ENCODE measurements around the gene NCOA1. TPM values are rescaled to one million over a fixed set of nuclear protein-coding genes. Genes with fewer than 3 reads are reported as not detected.

The NCOA1 gene
- total RNA-seq, 2 donors from 2014 or later = 17.1 to 29.1 TPM

- ATAC-seq = peak; percentile 26 to 67
- Mint-ChIP-seq H3K27ac (peak overlapping the region in 1 of 2 donors; percentile 56), H3K9me3 (peaks cover 5 to 9% of the 10 kb centered on the region in 2 donors), H3K36me3 (peaks cover 16 to 25% of the 10 kb centered on the region in 2 donors)
- peak in 1 of 2 donors; percentile 14 for DNase-seq (ENCODE audit: low spot score in 2 of 2)
These were observed 122.2 kb downstream of the NCOA1 start for GRCh38 chr2:24613154-24613814.

- no peak for DNase-seq (ENCODE audit: low spot score in 2 of 2)
- no peak for ATAC-seq
- Mint-ChIP-seq H3K36me3 (peaks cover 3 to 15% of the 10 kb centered on the region in 2 donors), H3K27ac (no peak overlapping the region), H3K9me3 (no peaks in the 10 kb centered on the region)
These were observed 125.6 kb downstream of the NCOA1 start for GRCh38 chr2:24616616-24617015.

DNA sequence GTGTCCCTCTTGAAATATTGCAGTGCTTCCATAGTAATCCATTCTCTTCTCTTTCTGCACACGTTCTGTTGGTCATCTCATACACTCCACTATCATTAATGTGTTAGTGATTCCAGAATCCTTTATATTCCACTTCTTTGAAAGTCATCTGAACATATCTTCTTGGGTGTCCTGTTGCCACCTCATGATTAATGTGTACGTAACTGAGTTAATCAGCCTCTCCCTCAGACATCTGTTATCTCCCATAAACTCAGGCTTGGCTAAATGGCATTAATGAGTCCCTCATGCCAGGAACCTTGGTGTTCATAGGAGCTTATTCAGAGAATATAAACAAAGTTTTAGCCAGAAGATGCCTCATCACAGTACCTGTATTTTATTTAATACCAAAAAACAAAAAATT, 126.4 kb downstream of the NCOA1 start:
- Mint-ChIP-seq H3K36me3 (peaks cover 0 to 9% of the 10 kb centered on the region in 2 donors), H3K27ac (no peak overlapping the region), H3K9me3 (no peaks in the 10 kb centered on the region)
- ATAC-seq (no peak), DNase-seq (ENCODE audit: low spot score in 2 of 2) (no peak)

GRCh38 chr2:24618144-24618543, 127.1 kb downstream of the NCOA1 start:
- peaks cover 0 to 5% of the 10 kb centered on the region in 2 donors for H3K9me3 Mint-ChIP-seq
- H3K27ac Mint-ChIP-seq = no peak overlapping the region
- peaks cover 0 to 2% of the 10 kb centered on the region in 2 donors for H3K36me3 Mint-ChIP-seq
- ATAC-seq (no peak), DNase-seq (ENCODE audit: low spot score in 2 of 2) (no peak)

DNA sequence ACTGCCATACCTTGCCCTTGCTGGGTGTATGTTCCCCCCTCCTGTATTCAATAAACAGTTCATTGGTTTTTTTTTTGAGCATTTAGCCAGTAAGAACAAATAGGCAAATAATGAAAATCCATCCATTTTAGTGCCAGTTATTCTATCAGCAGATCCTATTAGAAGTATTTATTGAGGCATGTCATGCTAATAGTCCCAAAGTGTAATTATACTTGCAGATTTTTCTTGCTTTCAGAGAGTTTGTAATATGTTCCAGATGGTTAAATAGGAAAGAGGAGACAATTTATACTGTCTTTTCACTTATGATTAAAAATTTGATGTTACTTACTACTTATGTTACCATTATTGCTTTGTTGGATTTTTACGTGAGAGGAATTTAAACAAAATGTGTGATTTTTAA, 127.6 kb downstream of the NCOA1 start:
- Mint-ChIP-seq H3K9me3 (peaks cover 0 to 7% of the 10 kb centered on the region in 2 donors), H3K27ac (no peak overlapping the region), H3K36me3 (no peaks in the 10 kb centered on the region)
- ATAC-seq (no peak), DNase-seq (ENCODE audit: low spot score in 2 of 2) (no peak)

DNA sequence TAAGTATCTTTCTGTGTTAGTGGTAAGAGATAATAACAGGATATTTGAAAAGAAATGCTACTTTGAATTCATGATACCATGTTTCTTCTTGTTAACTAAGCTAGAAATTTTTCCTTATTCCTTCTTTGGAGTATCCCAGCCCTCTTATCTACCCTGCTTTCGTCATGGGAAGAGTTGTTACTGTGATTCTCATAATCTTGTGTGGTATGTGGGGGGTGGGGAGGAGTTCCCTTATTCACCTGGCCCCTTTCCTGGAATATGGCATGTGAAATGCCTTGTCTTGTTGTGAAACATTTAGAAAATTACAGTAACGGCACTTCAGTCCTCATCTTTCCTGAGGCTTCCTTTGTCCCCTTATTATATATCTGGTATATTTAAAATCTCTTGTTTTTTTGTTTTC, 129.9 kb downstream of the NCOA1 start:
- Mint-ChIP-seq H3K27ac (no peak overlapping the region), H3K36me3 (no peaks in the 10 kb centered on the region), H3K9me3 (peaks cover 0 to 13% of the 10 kb centered on the region in 2 donors)
- ATAC-seq (no peak), DNase-seq (ENCODE audit: low spot score in 2 of 2) (no peak)

GRCh38 chr2:24621779-24622538, 130.9 kb downstream of the NCOA1 start:
- DNase-seq (ENCODE audit: low spot score in 2 of 2) = no peak
- no peak overlapping the region for H3K27ac Mint-ChIP-seq
- no peak for ATAC-seq

DNA sequence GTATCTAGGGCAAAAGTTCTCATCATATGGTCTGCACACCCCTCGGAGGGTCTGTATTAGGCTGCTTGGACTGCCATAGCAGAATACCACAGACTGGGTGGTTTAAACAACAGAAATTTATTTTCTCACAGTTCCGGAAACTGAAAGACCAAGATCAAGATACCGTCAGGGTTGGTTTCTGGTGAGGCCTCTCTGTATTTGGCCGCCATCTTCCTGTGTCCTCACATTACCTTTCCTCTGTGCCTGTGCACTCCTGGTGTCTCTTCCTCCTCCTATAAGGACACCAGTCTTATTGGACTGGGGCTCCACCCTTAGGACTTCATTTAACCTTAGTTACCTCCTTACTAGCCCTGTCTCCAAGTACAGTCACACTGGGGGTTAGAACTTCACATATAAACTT, 132.5 kb downstream of the NCOA1 start:
- no peak for DNase-seq (ENCODE audit: low spot score in 2 of 2)
- ATAC-seq = no peak
- H3K9me3 Mint-ChIP-seq = peaks cover 0 to 13% of the 10 kb centered on the region in 2 donors
- H3K36me3 Mint-ChIP-seq = no peaks in the 10 kb centered on the region
- no peak overlapping the region for H3K27ac Mint-ChIP-seq

More at GRCh38 chr2:24621779-24622538, 130.9 kb downstream of the NCOA1 start:
- Mint-ChIP-seq H3K36me3 (no peaks in the 10 kb centered on the region), H3K9me3 (peaks cover 0 to 13% of the 10 kb centered on the region in 2 donors)

- DNase-seq (ENCODE audit: low spot score in 2 of 2) = no peak
These were observed 134.7 kb downstream of the NCOA1 start for GRCh38 chr2:24625728-24626127.

GRCh38 chr2:24626131-24626530, 135.1 kb downstream of the NCOA1 start:
- no peak for DNase-seq (ENCODE audit: low spot score in 2 of 2)
- no peaks in the 10 kb centered on the region for H3K36me3 Mint-ChIP-seq
- H3K9me3 Mint-ChIP-seq = peaks cover 0 to 13% of the 10 kb centered on the region in 2 donors
- H3K27ac Mint-ChIP-seq = no peak overlapping the region
- ATAC-seq = no peak

More at GRCh38 chr2:24625728-24626127, 134.7 kb downstream of the NCOA1 start:
- Mint-ChIP-seq H3K36me3 (no peaks in the 10 kb centered on the region), H3K27ac (no peak overlapping the region), H3K9me3 (peaks cover 0 to 13% of the 10 kb centered on the region in 2 donors)
- ATAC-seq = no peak

DNA sequence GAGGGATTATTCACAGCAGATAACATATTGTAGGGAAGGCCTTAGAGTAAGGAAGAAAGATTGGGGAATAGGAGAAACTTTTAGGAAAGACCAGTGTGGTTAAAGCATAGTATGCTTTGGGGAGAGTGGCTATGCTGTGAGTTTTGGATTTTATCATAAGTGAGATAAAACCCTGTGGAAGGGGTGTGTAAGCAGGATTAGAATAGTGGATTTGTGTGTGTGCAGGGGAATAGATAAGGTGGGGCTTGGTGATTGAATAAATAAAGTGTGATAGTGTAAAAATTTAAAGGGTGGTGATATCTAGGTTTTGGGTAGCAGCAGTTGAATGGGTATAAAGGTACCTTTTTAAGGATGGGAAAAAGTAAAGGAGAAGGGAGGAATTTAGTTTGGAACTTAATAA, 137.7 kb downstream of the NCOA1 start:
- ATAC-seq (no peak), DNase-seq (ENCODE audit: low spot score in 2 of 2) (no peak)
- Mint-ChIP-seq H3K36me3 (no peaks in the 10 kb centered on the region), H3K9me3 (peaks cover 0 to 5% of the 10 kb centered on the region in 2 donors), H3K27ac (no peak overlapping the region)

DNA sequence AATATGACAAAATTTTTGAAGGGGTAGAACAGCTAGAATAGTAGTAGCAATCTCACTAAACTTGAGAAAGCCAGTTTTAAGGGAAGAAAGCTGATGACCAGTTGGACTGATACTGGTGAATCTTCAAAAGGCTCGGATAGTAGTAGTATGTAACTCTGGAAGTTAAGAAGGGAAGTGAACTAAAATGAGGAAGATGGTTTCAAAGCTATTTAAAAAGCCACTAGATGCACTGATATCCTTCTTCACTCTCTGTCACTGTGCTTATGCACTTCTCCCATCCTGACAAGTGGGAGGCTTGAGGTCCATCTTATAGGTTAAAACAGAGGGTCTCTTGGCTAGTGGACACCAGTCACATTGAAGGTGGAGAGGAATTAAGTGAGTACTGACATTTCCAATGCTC, 141.1 kb downstream of the NCOA1 start:
- no peaks in the 10 kb centered on the region for H3K9me3 Mint-ChIP-seq
- no peaks in the 10 kb centered on the region for H3K36me3 Mint-ChIP-seq
- H3K27ac Mint-ChIP-seq = no peak overlapping the region
- no peak for ATAC-seq
- DNase-seq (ENCODE audit: low spot score in 2 of 2) = no peak

DNA sequence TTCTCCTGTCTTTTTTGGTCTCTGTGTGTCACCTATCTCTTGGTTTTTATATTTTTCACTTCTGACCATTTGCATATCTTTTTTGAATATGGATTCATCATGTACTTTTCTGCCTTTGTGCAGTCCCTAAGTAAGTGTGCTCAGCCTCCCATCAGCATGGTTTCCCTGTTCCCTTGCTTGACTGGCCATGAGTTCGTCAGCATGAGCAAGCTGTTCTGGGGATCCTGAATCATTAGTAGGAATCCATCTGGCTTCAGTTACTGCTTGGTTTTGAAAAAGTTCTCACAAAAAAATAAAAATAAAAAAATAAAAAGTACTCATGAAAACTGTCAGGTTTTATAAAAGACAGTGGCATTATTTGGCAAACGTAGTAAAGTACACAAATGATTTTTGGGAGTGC, 144.1 kb downstream of the NCOA1 start:
- Mint-ChIP-seq H3K27ac (no peak overlapping the region), H3K36me3 (peaks cover 0 to 13% of the 10 kb centered on the region in 2 donors), H3K9me3 (peaks cover 0 to 9% of the 10 kb centered on the region in 2 donors)
- no peak for ATAC-seq
- DNase-seq (ENCODE audit: low spot score in 2 of 2) = no peak

- Mint-ChIP-seq H3K27ac (no peak overlapping the region), H3K9me3 (peaks cover 0 to 9% of the 10 kb centered on the region in 2 donors)
These were observed 147.5 kb downstream of the NCOA1 start for GRCh38 chr2:24638568-24638967.

DNA sequence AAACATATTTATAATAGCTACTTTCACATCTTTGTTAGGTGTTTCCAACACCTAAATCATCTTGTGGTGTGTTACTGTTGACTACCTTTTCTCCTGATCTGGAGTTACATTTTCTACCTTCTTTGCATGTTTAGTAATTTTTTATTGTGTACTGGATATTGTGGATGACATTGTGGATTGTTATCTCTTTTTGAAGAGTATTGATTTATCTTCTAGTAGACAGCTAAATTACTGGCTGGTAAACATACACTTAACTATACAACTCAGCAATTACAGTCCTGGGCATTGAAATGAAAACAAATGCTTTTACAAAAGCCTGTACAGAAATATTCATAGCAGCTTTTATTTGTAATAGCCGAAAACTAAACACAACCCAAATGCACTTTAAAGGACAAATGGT, 151.3 kb downstream of the NCOA1 start:
- Mint-ChIP-seq H3K27ac (no peak overlapping the region), H3K36me3 (peaks cover 0 to 13% of the 10 kb centered on the region in 2 donors), H3K9me3 (peaks cover 0 to 9% of the 10 kb centered on the region in 2 donors)
- ATAC-seq (no peak), DNase-seq (ENCODE audit: low spot score in 2 of 2) (no peak)

More at GRCh38 chr2:24638568-24638967, 147.5 kb downstream of the NCOA1 start:
- ATAC-seq = no peak
- H3K36me3 Mint-ChIP-seq = peaks cover 0 to 13% of the 10 kb centered on the region in 2 donors
- no peak for DNase-seq (ENCODE audit: low spot score in 2 of 2)

GRCh38 chr2:24643051-24643450, 152.0 kb downstream of the NCOA1 start:
- peaks cover 0 to 8% of the 10 kb centered on the region in 2 donors for H3K36me3 Mint-ChIP-seq
- no peak overlapping the region for H3K27ac Mint-ChIP-seq
- H3K9me3 Mint-ChIP-seq = peaks cover 0 to 6% of the 10 kb centered on the region in 2 donors
- no peak for DNase-seq (ENCODE audit: low spot score in 2 of 2)
- no peak for ATAC-seq

DNA sequence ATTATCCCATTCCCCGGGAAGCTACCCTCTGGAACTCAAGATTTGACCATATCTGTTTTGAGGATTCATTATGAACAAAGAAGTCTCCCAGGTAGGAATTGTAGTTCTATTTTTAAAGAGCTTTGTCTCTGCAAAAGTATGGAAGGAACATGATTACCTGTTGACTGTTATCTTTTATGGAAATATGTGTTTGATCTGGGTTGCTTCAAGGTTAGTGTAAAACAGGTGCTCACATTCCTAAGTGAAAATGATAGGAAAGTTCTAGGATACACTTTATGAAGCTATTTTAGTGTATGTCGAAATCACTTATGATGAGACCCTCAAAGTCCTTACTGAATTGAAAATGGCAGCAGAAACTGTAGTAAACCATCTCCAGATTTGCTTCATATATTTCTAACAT, 153.0 kb downstream of the NCOA1 start:
- ATAC-seq (no peak), DNase-seq (ENCODE audit: low spot score in 2 of 2) (no peak)
- H3K27ac Mint-ChIP-seq = no peak overlapping the region
- no peaks in the 10 kb centered on the region for H3K9me3 Mint-ChIP-seq
- no peaks in the 10 kb centered on the region for H3K36me3 Mint-ChIP-seq
